Daoy (cell line): Measurements from ENCODE around the gene RTP1. TPM values are rescaled to one million over a fixed set of nuclear protein-coding genes. Genes with fewer than 3 reads are reported as not detected.

Experiments
- DNase-seq: peaks from one replicate; pipeline ENCODE4 v3.0.0-alpha.2; 2015; ENCODE audit warnings: low read depth
- total RNA-seq: library from RNA; depleted of rRNA; stranded (reverse); fragments of >200 nt; shearing (Covaris generic); gene quantifications from 2 replicates; pipeline ENCODE4 v1.2.3, GENCODE V29; 2014; rRNA removed

The RTP1 gene
- total RNA-seq, 1 experiment from 2014 or later, result not detected

DNA sequence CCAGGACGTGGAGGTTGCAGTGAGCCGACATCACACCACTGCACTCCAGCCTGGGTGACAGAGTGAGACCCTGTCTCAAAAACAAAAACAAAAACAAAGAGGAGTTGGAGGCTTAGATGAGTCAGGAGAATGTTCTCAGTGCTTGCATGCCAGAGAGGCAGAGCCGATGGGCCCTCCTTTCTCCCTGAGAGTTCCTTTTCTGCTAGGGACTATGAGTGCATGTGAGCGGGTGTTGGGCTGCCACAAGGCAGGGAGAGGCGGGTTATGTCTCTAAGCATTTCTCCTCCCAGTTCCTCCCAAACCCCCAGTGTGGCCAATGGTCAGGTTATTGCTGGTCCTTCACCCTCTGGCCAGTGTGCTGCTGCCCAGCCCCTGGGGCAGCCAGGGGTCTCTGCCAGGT lies 45.1 kb downstream of the RTP1 start:
- DNase-seq, result no peak

- DNase-seq, result no peak
Observed at GRCh38 chr3:187242900-187243299, 45.6 kb downstream of the RTP1 start.

GRCh38 chr3:187243933-187244524 lies 46.7 kb downstream of the RTP1 start:
- no peak for DNase-seq

DNA sequence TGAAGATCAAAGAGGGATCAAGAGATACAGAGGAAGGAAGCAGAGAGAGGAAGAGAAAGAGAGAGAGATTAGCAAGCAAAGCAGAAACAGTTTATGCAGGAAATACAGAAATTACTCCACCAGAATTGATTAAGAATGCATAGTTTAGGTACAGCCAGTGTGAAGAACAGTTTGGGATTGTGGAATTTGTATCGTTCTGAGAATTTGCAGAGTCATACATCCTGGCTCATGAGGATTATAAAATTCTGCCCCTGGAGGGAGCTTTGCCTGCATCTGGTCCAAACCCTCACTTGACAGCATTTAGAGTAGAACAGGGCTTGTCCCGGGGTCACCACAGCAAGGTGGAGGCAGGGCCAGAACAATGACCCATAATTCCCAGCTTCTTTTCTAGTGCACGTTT lies 50.1 kb downstream of the RTP1 start:
- DNase-seq, result no peak

Other genes with a start within 250 kb of the RTP1 start
- 44.2 and 62.6 TPM in 2 replicates for gene RPL39L, start 58.0 kb upstream of the RTP1 start, total RNA-seq
- gene MASP1, start 94.3 kb downstream of the RTP1 start, total RNA-seq, result not detected in 2 replicates
- gene RTP4, start 170.9 kb downstream of the RTP1 start, total RNA-seq, result 2.0 and 5.2 TPM in 2 replicates